ENCODE results near the gene ADD1. TPM values are rescaled to one million over a fixed set of nuclear protein-coding genes. Genes with fewer than 3 reads are reported as not detected.

Gene ADD1
- total and polyA plus RNA-seq, 2 experiments from 2014 or later, result 230 to 274 TPM

- TF ChIP-seq CTCF (IDR thresholded peaks at IDR 0.05; ENCODE audit: low read depth, low read length), result no peak
- H3K9me3 ChIP-seq (ENCODE audit: low read depth), result no peaks in the 10 kb centered on the region
- H3K4me1 ChIP-seq (ENCODE audit: low read depth), result no peaks in the 10 kb centered on the region
- H3K27ac ChIP-seq, result no peak overlapping the region
- no peak overlapping the region for H3K4me3 ChIP-seq
- DNase-seq (ENCODE audit: low read depth in 1 of 2, low spot score in 1 of 2), result peak in 1 of 2 donors; percentile 50
- H3K36me3 ChIP-seq, result peaks cover 67% of the 10 kb centered on the region
- no peaks in the 10 kb centered on the region for H3K27me3 ChIP-seq
Measured at GRCh38 chr4:2902126-2902525, 58.5 kb downstream of the ADD1 start.

GRCh38 chr4:2905544-2905943 is 61.9 kb downstream of the ADD1 start:
- no peaks in the 10 kb centered on the region for H3K9me3 ChIP-seq (ENCODE audit: low read depth)
- DNase-seq (ENCODE audit: low read depth in 1 of 2, low spot score in 1 of 2), result no peak
- H3K4me1 ChIP-seq (ENCODE audit: low read depth), result no peaks in the 10 kb centered on the region
- H3K36me3 ChIP-seq, result peaks cover 62% of the 10 kb centered on the region
- no peaks in the 10 kb centered on the region for H3K27me3 ChIP-seq
- no peak for TF ChIP-seq CTCF (IDR thresholded peaks at IDR 0.05; ENCODE audit: low read depth, low read length)
- no peak overlapping the region for H3K4me3 ChIP-seq
- H3K27ac ChIP-seq, result no peak overlapping the region

GRCh38 chr4:2906218-2906617 is 62.6 kb downstream of the ADD1 start:
- H3K27ac ChIP-seq, result no peak overlapping the region
- no peak overlapping the region for H3K4me3 ChIP-seq
- no peaks in the 10 kb centered on the region for H3K9me3 ChIP-seq (ENCODE audit: low read depth)
- no peaks in the 10 kb centered on the region for H3K27me3 ChIP-seq
- DNase-seq (ENCODE audit: low read depth in 1 of 2, low spot score in 1 of 2), result no peak
- TF ChIP-seq CTCF (IDR thresholded peaks at IDR 0.05; ENCODE audit: low read depth, low read length), result no peak
- no peaks in the 10 kb centered on the region for H3K4me1 ChIP-seq (ENCODE audit: low read depth)
- peaks cover 60% of the 10 kb centered on the region for H3K36me3 ChIP-seq

- Histone ChIP-seq H3K27me3 (no peaks in the 10 kb centered on the region), H3K36me3 (peaks cover 60% of the 10 kb centered on the region), H3K9me3 (ENCODE audit: low read depth) (no peaks in the 10 kb centered on the region), H3K4me1 (ENCODE audit: low read depth) (no peaks in the 10 kb centered on the region), H3K27ac (no peak overlapping the region), H3K4me3 (no peak overlapping the region)
- TF ChIP-seq CTCF (IDR thresholded peaks at IDR 0.05; ENCODE audit: low read depth, low read length), result no peak
- DNase-seq (ENCODE audit: low read depth in 1 of 2, low spot score in 1 of 2), result no peak
Measured at GRCh38 chr4:2907226-2907625, 63.6 kb downstream of the ADD1 start.

GRCh38 chr4:2907706-2908293 is 64.2 kb downstream of the ADD1 start:
- Histone ChIP-seq H3K4me1 (ENCODE audit: low read depth) (no peaks in the 10 kb centered on the region), H3K27ac (no peak overlapping the region), H3K4me3 (no peak overlapping the region), H3K36me3 (peaks cover 56% of the 10 kb centered on the region), H3K9me3 (ENCODE audit: low read depth) (no peaks in the 10 kb centered on the region), H3K27me3 (no peaks in the 10 kb centered on the region)
- TF ChIP-seq CTCF (IDR thresholded peaks at IDR 0.05; ENCODE audit: low read depth, low read length), result no peak
- DNase-seq (ENCODE audit: low read depth in 1 of 2, low spot score in 1 of 2), result no peak
